Sciatic nerve (tissue), 2 donors: ENCODE results near the gene MAP1LC3B. TPM values are rescaled to one million over a fixed set of nuclear protein-coding genes. Genes with fewer than 3 reads are reported as not detected.

Experiments
- ATAC-seq: fragments of 200-7000 bp; cut with Tn5 transposase; one replicate; pipeline ENCODE4 v1.9.1; 2020; ENCODE audit warnings: mild to moderate bottlenecking, moderate library complexity
- DNase-seq: peaks from one replicate; pipeline ENCODE4 v3.0.0-alpha.2; 2020; ENCODE audit warnings: low spot score
- intact Hi-C: fragments of 100-400 bp; cut with DNase I; formaldehyde crosslinking; loops from one replicate; pipeline ENCODE4 v1.14.2; 2022
- total RNA-seq: library from RNA; stranded (reverse); fragmentation: NEBNext Ultra II Directional; extraction: Animal tissue kit (Norgen Biotek cat#: 25700); gene quantifications from one replicate; pipeline ENCODE4 v1.2.1, GENCODE V29; 2021
- donor health status: DM: no; HTN: no; CAD: no.
- donor health status: DM: no; HTN: no; CAD: no.

Gene MAP1LC3B
- total RNA-seq, 1 donor from 2014 or later = 55.9 TPM

DNA sequence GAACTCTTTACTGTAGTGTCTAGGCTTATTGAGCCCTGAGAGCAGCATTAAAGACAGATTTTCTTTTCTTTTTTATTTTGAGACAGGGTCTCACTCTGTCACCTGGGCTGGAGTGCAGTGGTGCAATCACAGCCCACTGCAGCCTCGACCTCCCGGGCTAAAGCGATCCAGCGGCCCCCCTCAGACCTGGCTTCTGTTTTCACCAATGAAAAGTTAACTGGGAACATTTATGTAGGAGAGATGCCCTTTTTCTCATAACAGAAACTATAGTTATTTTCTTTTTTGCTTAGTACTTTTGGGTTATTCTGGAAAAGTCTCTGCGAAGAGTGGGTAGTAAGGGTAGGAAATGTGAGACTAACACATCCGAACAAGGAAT is 1.5 kb downstream of the MAP1LC3B start:
- DNase-seq = peak; percentile 52
- ATAC-seq = no peak
- intact Hi-C loops = loop anchor here (10.0 kb wide), 1 partner anchor 241 kb away; no protein-coding TSS in a partner anchor

GRCh38 chr16:87395181-87395842 is 3.2 kb downstream of the MAP1LC3B start:
- intact Hi-C loops = loop anchor here (10.0 kb wide), 1 partner anchor 239 kb away; no protein-coding TSS in a partner anchor
- peak; percentile 12 for DNase-seq

DNA sequence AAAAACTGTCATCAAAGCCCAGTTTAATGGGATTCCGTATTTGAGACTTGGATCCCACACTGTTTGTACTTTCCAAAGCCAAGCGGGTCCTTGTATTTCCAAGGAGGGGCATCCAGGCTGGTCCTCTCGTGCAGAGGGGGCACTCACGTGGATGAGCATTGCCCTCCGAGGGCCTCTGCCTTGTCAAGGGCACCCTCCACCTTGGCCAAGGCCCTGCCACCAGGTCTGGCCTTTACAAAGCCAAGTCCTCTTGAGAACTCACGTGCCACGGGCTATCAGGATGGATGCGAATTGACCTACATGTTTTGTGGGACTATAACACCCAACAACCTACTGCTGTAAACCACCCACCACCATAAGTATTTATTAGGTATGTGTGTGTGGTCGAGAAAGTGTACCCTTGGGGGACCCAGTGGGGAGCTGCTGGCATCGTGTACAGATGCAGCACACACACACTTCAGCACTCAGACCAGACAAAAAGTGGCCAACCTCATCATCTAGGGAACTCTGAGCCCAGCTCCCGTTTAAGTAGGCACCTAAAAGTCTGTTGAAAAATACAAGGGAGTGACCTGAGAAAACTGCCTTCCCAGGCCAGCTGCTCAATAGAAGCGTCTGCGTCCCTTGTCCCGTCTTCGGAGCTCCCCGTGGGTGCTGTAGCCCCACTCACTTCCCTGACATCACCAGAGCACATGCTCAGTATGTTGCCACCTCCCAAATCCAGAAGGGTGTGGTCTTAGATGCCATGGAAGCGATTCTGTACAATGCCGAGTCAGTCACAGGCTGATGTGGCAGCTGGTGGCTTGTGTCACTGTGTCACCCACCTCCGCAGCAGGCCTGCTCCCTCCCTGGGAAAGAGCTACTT is 12.9 kb downstream of the MAP1LC3B start:
- peak; percentile 46 for DNase-seq
- intact Hi-C loops = no loop called here
- ATAC-seq = peak; percentile 17

More at GRCh38 chr16:87395181-87395842, 3.2 kb downstream of the MAP1LC3B start:
- no peak for ATAC-seq

- intact Hi-C loops = no loop called here
- ATAC-seq (no peak), DNase-seq (peak; percentile 50)
These were observed 14.5 kb downstream of the MAP1LC3B start for GRCh38 chr16:87406495-87407088.

DNA sequence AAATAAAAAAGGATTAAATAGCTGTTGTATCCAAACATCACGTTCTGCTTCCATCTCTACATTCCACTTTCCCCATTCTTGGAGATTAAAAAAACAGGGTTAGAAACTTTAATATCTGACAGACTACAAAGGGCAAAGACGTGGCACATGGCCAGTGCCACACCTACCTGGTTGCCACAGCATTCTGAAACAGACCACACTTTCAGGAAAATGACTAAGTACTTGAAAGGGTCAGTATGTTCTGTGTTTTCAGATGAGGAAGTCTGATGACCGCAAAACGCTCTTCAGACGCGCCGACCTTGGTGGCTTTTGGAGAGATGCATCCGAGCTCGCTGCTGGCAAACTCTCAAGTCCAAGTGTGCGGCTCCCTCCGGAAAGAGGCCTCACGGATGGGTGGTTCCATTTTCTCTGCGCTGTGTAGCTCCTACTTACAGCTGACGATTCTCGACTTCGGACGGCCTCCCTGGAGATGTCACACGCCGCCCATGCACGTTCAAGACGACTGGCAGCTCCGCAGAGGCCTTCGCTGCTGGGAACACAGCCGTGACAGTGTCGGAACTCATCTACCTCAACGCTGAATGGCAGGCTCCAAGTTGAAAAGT is 15.5 kb downstream of the MAP1LC3B start:
- intact Hi-C loops = no loop called here
- DNase-seq = peak; percentile 62
- peak; percentile 41 for ATAC-seq

GRCh38 chr16:87409153-87409552 is 17.0 kb downstream of the MAP1LC3B start:
- intact Hi-C loops = no loop called here
- ATAC-seq = no peak
- peak; percentile 47 for DNase-seq

DNA sequence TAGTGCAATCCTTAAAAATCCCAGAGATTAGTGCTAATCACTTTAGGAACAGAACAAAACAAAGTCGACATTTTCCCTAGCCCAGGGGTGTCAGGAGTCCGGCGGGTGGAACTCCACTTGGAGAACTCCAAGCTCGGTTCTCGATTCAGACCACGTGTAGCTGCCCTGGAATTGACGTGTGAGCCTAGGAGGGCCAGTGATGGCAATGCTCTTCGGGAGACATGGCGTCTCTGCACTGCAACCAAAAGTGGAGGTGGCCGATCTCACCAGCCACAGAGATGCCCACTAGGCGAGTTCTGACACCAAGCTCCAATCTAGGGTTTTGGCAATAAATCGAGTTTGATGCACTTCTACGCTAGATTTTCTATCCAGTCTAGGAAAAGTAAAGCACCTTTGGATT is 17.6 kb downstream of the MAP1LC3B start:
- intact Hi-C loops = no loop called here
- DNase-seq = peak; percentile 43

GRCh38 chr16:87410530-87410929 is 18.4 kb downstream of the MAP1LC3B start:
- intact Hi-C loops = no loop called here
- DNase-seq (no peak), ATAC-seq (no peak)

More for the DNA sequence above, 17.6 kb downstream of the MAP1LC3B start:
- no peak for ATAC-seq

- intact Hi-C loops = no loop called here
- no peak for ATAC-seq
- DNase-seq = no peak
These were observed 18.8 kb downstream of the MAP1LC3B start for GRCh38 chr16:87410968-87411367.

GRCh38 chr16:87411375-87412271 is 19.5 kb downstream of the MAP1LC3B start:
- intact Hi-C loops = no loop called here
- ATAC-seq (no peak), DNase-seq (no peak)

DNA sequence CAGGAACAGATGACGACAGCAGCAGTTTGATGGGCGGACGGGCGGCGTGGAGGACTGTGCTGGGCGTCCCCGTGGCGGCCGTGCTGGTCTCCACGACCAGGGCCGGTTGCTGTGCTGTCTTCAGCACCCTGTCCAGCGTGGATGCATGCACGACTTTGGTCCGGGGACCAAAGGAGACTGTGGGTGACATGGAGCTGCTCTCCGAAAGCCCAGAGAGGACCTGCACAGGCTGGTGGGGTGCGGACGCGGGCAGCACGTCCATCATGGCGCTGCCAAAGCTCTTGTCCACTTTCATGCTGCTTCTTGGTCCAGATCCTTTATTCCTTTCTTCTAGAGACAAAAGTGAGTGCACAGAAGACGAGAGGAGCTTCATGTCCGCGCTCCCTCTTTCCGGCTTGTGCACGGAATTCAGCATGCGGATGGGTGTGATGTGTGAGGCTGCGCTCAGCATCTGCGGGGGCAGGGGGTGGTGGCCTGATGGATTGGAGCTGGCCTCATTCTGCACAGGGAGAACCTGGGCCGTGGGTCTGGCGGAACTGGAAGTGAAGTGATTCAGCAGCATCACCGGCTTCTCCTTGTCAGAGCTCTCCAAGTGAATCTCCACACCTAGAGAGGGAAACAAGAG is 20.3 kb downstream of the MAP1LC3B start:
- DNase-seq (no peak), ATAC-seq (no peak)
- intact Hi-C loops = no loop called here

DNA sequence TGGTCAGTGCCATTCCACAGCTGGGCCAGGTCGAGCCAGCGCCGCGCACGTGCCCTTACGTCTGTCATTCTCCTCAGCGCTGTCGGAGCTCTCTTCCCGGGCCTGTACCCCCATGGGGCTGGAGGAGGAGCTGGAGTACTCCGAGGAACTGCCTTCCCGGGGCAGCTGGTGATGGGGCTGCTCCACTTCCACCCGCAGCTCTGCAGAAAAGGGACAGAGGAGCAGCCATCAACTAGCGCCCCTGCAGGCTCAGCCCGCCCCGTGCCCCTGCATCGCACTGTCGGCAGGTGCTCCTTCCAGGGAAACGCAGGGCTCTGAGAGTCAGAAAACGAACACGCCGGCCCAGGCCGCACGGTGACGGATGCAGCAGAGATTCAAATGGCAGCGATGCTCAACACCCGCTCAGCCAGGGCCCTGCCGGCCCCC is 20.9 kb downstream of the MAP1LC3B start:
- DNase-seq (no peak), ATAC-seq (no peak)
- intact Hi-C loops = no loop called here

DNA sequence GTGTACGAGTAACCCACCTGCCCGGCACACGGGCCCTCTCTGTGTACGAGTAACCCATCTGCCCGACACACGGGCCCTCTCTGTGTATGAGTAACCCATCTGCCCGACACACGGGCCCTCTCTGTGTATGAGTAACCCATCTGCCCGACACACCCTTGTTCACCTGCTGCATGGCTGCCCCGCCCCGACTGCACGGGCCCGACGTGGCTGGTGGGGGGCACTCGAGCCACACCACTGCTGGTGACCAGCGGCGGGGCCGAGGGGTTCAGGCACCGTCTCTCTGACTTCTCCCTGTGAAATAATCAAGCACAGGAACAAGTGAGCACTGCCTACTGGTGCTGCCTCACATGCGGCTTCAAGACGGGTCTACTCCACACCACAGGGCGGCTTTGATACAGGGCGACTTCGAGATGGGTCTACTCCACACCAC is 22.1 kb downstream of the MAP1LC3B start:
- intact Hi-C loops = no loop called here
- no peak for ATAC-seq
- no peak for DNase-seq

DNA sequence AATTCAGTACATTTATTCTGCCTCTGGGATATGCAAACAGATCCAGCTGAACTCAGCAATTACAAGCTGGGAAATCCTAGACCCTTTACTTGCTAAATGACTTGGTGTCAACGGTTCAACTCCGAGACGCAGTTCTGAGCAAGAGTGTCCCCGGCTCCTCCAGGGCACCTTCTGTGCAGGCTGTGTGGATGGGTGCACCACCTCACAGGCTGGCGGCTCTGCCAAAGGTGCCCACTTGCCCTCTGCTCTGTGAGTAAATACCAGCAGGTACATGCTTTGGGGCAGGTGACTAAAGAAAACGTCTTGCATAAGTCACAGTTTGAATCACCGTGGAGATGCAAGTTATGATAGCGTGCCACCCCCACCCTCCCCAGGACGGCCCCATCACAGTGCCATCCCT is 23.3 kb downstream of the MAP1LC3B start:
- DNase-seq (no peak), ATAC-seq (no peak)
- intact Hi-C loops = no loop called here

DNA sequence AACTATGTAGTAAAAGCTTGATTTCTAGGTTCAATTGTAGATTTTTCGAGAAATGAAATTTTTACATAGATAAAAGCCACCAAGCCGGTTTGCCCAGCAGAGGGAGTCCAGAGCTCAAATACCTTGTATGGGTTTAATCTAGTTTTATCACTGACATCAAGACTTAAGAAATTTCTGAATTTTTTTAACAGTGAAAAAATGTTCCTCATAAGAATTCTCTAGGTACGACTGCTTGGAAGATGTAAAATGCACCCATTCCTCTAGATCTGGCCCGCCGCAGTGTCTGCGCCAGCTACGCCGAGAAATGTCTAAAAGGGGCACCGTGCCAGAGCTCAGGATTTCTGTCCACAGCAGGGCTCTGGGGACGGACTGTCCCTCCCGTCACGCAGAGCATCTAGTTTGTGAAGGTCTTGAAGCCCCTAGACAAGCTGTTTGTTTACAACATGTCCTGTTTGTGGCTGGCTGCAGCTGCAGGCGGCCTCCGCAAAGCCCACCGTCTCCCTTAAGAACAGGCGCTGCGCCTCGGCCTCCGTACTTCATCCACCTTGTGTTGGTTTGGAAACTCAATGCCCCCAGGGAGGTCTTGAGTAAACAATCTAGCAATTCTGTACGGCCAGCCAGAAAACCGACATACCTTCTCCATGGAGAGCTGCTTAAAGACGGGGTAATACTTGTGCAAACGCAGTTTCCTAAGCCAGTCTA is 24.8 kb downstream of the MAP1LC3B start:
- ATAC-seq (peak; percentile 23), DNase-seq (peak; percentile 64)
- intact Hi-C loops = no loop called here

DNA sequence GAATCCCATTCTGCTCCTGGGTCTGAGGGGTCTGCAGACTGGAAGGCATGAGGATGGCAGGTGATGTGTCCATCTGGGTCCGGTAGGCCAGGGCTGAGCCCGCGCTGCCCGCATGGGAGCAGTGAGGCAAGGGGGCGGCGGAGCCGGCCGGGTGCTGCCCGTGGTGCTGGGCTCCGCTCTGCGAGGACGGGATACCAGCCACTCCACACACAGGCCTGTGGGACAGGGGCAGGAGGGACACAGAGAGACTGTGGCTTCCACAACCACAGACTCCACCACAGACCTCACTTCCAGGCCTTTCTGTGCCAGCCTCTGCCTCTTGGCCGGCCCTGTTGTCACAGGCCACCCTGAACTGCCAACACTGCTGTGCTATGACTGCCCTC is 25.4 kb downstream of the MAP1LC3B start:
- intact Hi-C loops = no loop called here
- ATAC-seq (peak; percentile 47), DNase-seq (no peak)

DNA sequence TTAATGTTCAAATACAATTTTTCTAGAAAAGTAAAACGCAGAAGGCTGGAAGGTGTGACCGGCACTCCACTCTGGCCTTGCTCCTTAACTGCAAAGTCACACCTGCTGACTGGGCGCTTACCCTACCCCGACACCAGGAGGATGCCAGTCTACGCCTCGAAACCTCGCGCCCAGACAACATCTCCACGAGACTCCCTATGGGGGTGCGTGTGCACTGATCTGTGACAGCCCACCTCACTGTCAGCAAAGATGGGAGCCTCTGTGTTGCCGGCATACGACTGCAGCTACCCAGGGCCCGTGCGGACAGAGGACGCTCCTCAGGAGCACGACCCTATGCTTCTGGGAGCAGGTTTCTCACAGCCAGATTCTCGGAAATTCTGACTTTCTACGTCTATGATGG is 26.1 kb downstream of the MAP1LC3B start:
- ATAC-seq (no peak), DNase-seq (no peak)
- intact Hi-C loops = no loop called here
